K562 (cell line): ENCODE results near the gene TALDO1. TPM values are rescaled to one million over a fixed set of nuclear protein-coding genes. Genes with fewer than 3 reads are reported as not detected.
A peak's percentile ranks its signal among the peaks of the same experiment; 100 is the strongest.

ENCODE experiments used
- ATAC-seq: fragments of 200-7000 bp; cut with Tn5 transposase; 3 replicates; pipeline ENCODE4 v1.9.1; 2020; ENCODE audit warnings: moderate library complexity
- BruUV-seq: library from RNA; stranded (reverse); fragments of 400-500 nt; replicated peaks from 2 replicates; lab custom pipeline; 2021; lab: Mats Ljungman, UMichigan
- CTCF ChIA-PET: fragments of 300-600 bp; formaldehyde crosslinking; extraction: SDS; loops from one replicate; lab custom pipeline; 2021; ENCODE audit warnings: low intra/inter-chr PET ratio; lab: Yijun Ruan, JAX
- POLR2A ChIA-PET: fragments of 300-600, 350-650 bp; sonication (Branson Sonifier 250); formaldehyde crosslinking; extraction: SDS; loops from one replicate; lab custom pipeline; 2021; ENCODE audit warnings: antibody characterized with exemption, inconsistent platforms; lab: Yijun Ruan, JAX
- DNase-seq, 4 experiments: peaks; one replicate each; pipeline versions ENCODE4 v3.0.0 to v3.0.0-alpha.2; 2011 to 2018; ENCODE audit warnings: low spot score in 3 of 4, mixed read lengths in 3 of 4; ENCODE audit errors: extremely low read depth in 1 of 4
- FAIRE-seq: peaks from 2 replicates; lab custom pipeline; 2011; peaks lifted over from hg19 to GRCh38; lab: Jason Lieb, UNC
- H2AFZ ChIP-seq: 2 replicates; pipeline ENCODE4 v1.6.0; 2011; ENCODE audit warnings: low read depth, low read length, control low read depth, inconsistent platforms
- H3K27ac ChIP-seq: fragments of 200-600 bp; 3 replicates; pipeline ENCODE4 v1.8.0; 2011; ENCODE audit warnings: low read depth, mild to moderate bottlenecking, control low read depth, inconsistent platforms, low read length, moderate library complexity, mixed read lengths; ENCODE audit errors: extremely low read depth
- H3K27me3 ChIP-seq, 2 experiments: fragments of 300-600 bp in 1 of 2; 2 replicates in 1 of 2; 3 replicates in 1 of 2; pipeline versions ENCODE4 v1.6.0 to v1.8.0; 2011; ENCODE audit warnings: inconsistent platforms in 2 of 2, low read length in 2 of 2, mild to moderate bottlenecking in 1 of 2, mixed read lengths in 1 of 2, moderate library complexity in 1 of 2; ENCODE audit not compliant: control insufficient read depth in 2 of 2, insufficient read depth in 2 of 2
- H3K36me3 ChIP-seq: fragments of 300-600 bp; 3 replicates; pipeline ENCODE4 v1.8.0; 2011; ENCODE audit warnings: mild to moderate bottlenecking, low read length, inconsistent platforms; ENCODE audit not compliant: control insufficient read depth, insufficient read depth
- H3K4me1 ChIP-seq, 2 experiments: fragments of 200-600 bp in 1 of 2; replicated peaks in 1 of 2; 2 replicates in 1 of 2; 3 replicates in 1 of 2; pipeline versions ENCODE4 v1.5.1 to v1.8.0; 2011; ENCODE audit warnings: inconsistent platforms in 2 of 2, low read length in 2 of 2, mild to moderate bottlenecking in 1 of 2, mixed read lengths in 1 of 2, moderate library complexity in 1 of 2; ENCODE audit not compliant: control insufficient read depth in 2 of 2, insufficient read depth in 2 of 2
- H3K4me2 ChIP-seq: 2 replicates; pipeline ENCODE4 v1.6.1; 2011; ENCODE audit warnings: low read length, control low read depth, inconsistent platforms, mixed read lengths; ENCODE audit not compliant: insufficient read depth
- H3K4me3 ChIP-seq: fragments of 200-600 bp; sonication (generic), shearing (Covaris generic); 2 replicates; pipeline ENCODE4 v1.5.1; 2016; ENCODE audit warnings: control low read depth, inconsistent platforms
- H3K79me2 ChIP-seq: fragments of 200-600 bp; 3 replicates; pipeline ENCODE4 v1.8.0; 2011; ENCODE audit warnings: low read length, inconsistent platforms; ENCODE audit not compliant: control insufficient read depth, insufficient read depth
- H3K9ac ChIP-seq, 2 experiments: 2 replicates each; pipeline versions ENCODE4 v1.6.0 to v1.6.1; 2011; ENCODE audit warnings: low read depth in 2 of 2, low read length in 2 of 2, control low read depth in 1 of 2, inconsistent platforms in 1 of 2, mild to moderate bottlenecking in 1 of 2, mixed read lengths in 1 of 2; ENCODE audit not compliant: insufficient read depth in 1 of 2
- H3K9me1 ChIP-seq: one replicate; pipeline ENCODE4 v1.6.0; 2011; ENCODE audit warnings: inconsistent platforms, mild to moderate bottlenecking, low read length, moderate library complexity; ENCODE audit not compliant: control insufficient read depth, insufficient read depth
- H3K9me3 ChIP-seq: replicated peaks from 2 replicates; pipeline ENCODE4 v1.5.1; 2011; ENCODE audit warnings: low read depth, low read length, inconsistent platforms; ENCODE audit not compliant: control insufficient read depth, insufficient read depth
- H4K20me1 ChIP-seq: replicated peaks from 2 replicates; pipeline ENCODE4 v1.6.1; 2011; ENCODE audit warnings: low read length, inconsistent platforms, mixed read lengths; ENCODE audit not compliant: control insufficient read depth, insufficient read depth
- ATF2 ChIP-seq: sonication (generic); formaldehyde crosslinking; IDR thresholded peaks from 2 replicates; pipeline ENCODE4 v1.8.1; 2022; ENCODE audit warnings: missing genetic modification reagents
- GATAD2A ChIP-seq: fragments of 450-650 bp; IDR thresholded peaks from 2 replicates; pipeline ENCODE4 v1.6.1; 2017
- HDAC1 ChIP-seq, 2 experiments: fragments of 450-650 bp; IDR thresholded peaks; 2 replicates each; pipeline ENCODE4 v1.6.1; 2016 to 2017; ENCODE audit warnings: inconsistent platforms in 1 of 2, mild to moderate bottlenecking in 1 of 2, moderate library complexity in 1 of 2
- HLTF ChIP-seq: fragments of 450-650 bp; IDR thresholded peaks from 2 replicates; pipeline ENCODE4 v1.6.1; 2016
- JUND ChIP-seq, 2 experiments: IDR thresholded peaks; 2 replicates in 1 of 2; 3 replicates in 1 of 2; pipeline ENCODE4 v1.6.1; 2011; ENCODE audit warnings: borderline replicate concordance in 2 of 2, low read depth in 2 of 2, low read length in 2 of 2, improper control_type of control experiment in 1 of 2, missing biosample characterization in 1 of 2, missing genetic modification characterization in 1 of 2, missing genetic modification reagents in 1 of 2
- MLX ChIP-seq, 2 experiments: fragments of 450-650 bp in 1 of 2; sonication (generic) in 1 of 2; formaldehyde crosslinking; conservative IDR thresholded peaks; 2 replicates each; pipeline versions ENCODE4 v1.4.0 to v1.8.1; 2020 to 2022; ENCODE audit warnings: mild to moderate bottlenecking in 1 of 2, missing genetic modification reagents in 1 of 2
- RB1 ChIP-seq: fragments of 450-650 bp; IDR thresholded peaks from 2 replicates; pipeline ENCODE4 v1.6.1; 2017; ENCODE audit warnings: low read depth, mild to moderate bottlenecking
- SMARCE1 ChIP-seq: fragments of 450-650 bp; IDR thresholded peaks from 2 replicates; pipeline ENCODE4 v1.7.1; 2016; ENCODE audit warnings: mild to moderate bottlenecking
- STAT5A ChIP-seq: IDR thresholded peaks from 2 replicates; pipeline ENCODE4 v1.6.1; 2012; ENCODE audit warnings: low read length, inconsistent platforms, borderline replicate concordance
- TCFL5 ChIP-seq: fragments of 250-450 bp; sonication (Bioruptor Pico); conservative IDR thresholded peaks from 2 replicates; pipeline ENCODE4 v1.6.1; 2021; ENCODE audit warnings: mild to moderate bottlenecking, moderate library complexity, matching md5 sums
- TRIM28 ChIP-seq: fragments of 450-650 bp; IDR thresholded peaks from 2 replicates; pipeline ENCODE4 v1.6.1; 2017
- ZEB2 ChIP-seq: fragments of 450-650 bp; IDR thresholded peaks from 2 replicates; pipeline ENCODE4 v1.6.1; 2016
- ZNF584 ChIP-seq: fragments of 200-800 bp; sonication (Bioruptor generic); IDR thresholded peaks from 2 replicates; pipeline ENCODE4 v1.6.1; 2016; ENCODE audit warnings: low read depth, mild to moderate bottlenecking, missing genetic modification characterization, missing compliant biosample characterization
- WGBS: fragments of 100-300 bp; shearing (Covaris generic); methylation state at CpG from one replicate; pipeline ENCODE4 v1.1.6; 2016; ENCODE audit warnings: low coverage, mixed read lengths; ENCODE audit not compliant: insufficient coverage; ENCODE audit errors: missing lambda C conversion rate; 5-methylcytosine and 5-hydroxymethylcytosine counted together
- in situ Hi-C: fragments of 300-500 bp; cut with MboI; formaldehyde crosslinking; loops from 4 replicates; pipeline ENCODE4 v1.15.0; 2018; ENCODE audit warnings: inconsistent platforms, mixed read lengths
- intact Hi-C: fragments of 100-400 bp; cut with micrococcal nuclease; formaldehyde crosslinking; loops from 2 replicates; pipeline ENCODE4 v1.14.2; 2022
- polyA plus RNA-seq, 8 experiments: library from polyadenylated mRNA; depleted of rRNA in 4 of 8; stranded (reverse) in 5 of 8; unstranded in 3 of 8; fragments of >200 nt; fragmentation: Nextera tagmentation in 2 of 8; fragmentation: Illumina TruSeq in 1 of 8; extraction: Ambion mirVana in 2 of 8; extraction: Trizol in 1 of 8; gene quantifications; 2 replicates each; pipeline versions ENCODE4 v1.2.1 to v1.2.3, GENCODE V29; 2011 to 2014; ENCODE audit warnings: inconsistent platforms in 1 of 8, missing spikeins in 1 of 8
- total RNA-seq, 7 experiments: library from RNA; depleted of rRNA in 6 of 7; stranded (reverse); fragments of >200 nt in 6 of 7; fragmentation: Illumina TruSeq in 2 of 7; extraction: Trizol in 2 of 7; gene quantifications; 2 replicates each; pipeline versions ENCODE4 v1.2.1 to v1.2.3, GENCODE V29; 2011 to 2021; ENCODE audit warnings: low replicate concordance in 1 of 7
- TF ChIP-seq, protein P1 (sequence below): fragments of 150-350 bp; conservative IDR thresholded peaks from 2 replicates; pipeline ENCODE4 v1.6.1; 2014; ENCODE audit warnings: low read length

TALDO1 gene
- total and polyA plus RNA-seq, 9 of the 15 experiments (the other 6 are each of a cell fraction or from before 2014, with no cell fraction given): 260 to 541 (median 441) TPM

DNA sequence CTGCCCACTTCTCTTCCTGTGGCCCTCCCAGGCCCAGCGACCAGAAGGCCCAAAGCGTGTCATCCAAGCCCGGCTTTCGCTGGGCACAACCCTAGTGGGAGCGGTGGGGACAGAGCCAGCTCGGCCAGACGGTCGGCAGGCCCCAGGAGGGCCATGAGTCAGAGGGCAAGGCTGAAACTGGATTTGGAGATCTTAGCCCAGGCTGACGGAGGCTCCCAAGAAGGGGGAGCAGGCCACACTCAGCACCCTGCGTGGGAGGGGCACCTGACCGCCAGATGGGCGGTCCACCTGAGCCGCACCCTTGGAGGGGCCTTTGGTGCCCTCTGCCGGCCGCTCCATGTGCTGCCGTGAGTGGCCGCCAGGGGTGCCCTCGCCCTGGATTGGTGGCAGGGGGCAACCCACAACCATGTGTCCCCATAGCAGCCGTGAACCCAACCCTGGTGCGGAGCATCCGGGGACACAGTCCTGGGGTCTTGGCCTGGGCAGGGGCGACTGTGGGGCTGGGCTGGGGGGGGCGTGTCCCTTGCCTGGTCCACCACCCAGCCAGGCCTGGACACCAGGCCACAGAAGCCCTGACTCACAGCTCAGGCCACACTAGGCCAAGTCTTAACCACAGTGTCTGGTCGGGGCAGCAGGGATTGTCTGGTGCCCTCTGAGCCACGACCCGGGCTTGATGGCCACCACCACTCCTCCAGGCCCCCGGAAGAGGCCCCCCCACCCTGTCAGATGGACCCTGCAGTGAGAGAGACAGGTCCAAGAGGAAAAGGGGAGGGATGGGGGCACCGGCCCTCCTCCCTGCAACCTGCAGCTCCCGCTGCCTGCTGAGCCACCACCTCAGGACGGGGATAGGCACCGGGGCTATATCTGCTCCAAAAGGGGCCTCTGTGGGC lies 19.2 kb upstream of the TALDO1 start:
- 17% methylated on average over 27 of the region's 31 CpGs for WGBS
- FAIRE-seq: peak; percentile 96
- Histone ChIP-seq H3K27ac (peak overlapping the region; percentile 51), H3K79me2 (no peaks in the 10 kb centered on the region; the same call in 1 of the 3 replicates), H3K4me2 (peak overlapping the region; percentile 55), H3K4me3 (no peak overlapping the region), H3K9me1 (no peaks in the 10 kb centered on the region), H3K36me3 (no peaks in the 10 kb centered on the region), H3K9me3 (no peaks in the 10 kb centered on the region), H3K4me1 (peaks cover 35 to 63% of the 10 kb centered on the region in 2 experiments), H3K9ac (peak overlapping the region; percentile 33 to 87), H2AFZ (peak overlapping the region; percentile 72), H4K20me1 (no peaks in the 10 kb centered on the region), H3K27me3 (no peaks in the 10 kb centered on the region)
- DNase-seq: peak; percentile 94 to 95 (median 94)
- peak; percentile 88 for ATAC-seq
- ChIA-PET POLR2A (interaction anchor here (0.6 to 2.8 kb wide), 7 partner anchors 9 to 34 kb away, joined by 3 to 25 read pairs (median 3); partner anchors contain the start of genes DEAF1 and TMEM80), CTCF (interaction anchor here (0.6 to 2.5 kb wide), 9 partner anchors 19 to 209 kb away, joined by 3 to 22 read pairs (median 8); partner anchors contain the start of genes AP2A2, SLC25A22, TALDO1 and TMEM80)
- in situ Hi-C loops: no loop called here
- intact Hi-C loops: loop anchor here (5.0 kb wide), 2 partner anchors 69 to 176 kb away; partner anchors contain the start of gene SLC25A22
- no TSS peak for BruUV-seq
- TF ChIP-seq GATAD2A: peak; percentile 53; the same call in 1 of the 2 replicates
- TF ChIP-seq RB1: peak; percentile 87; the same call in 1 of the 2 replicates
- TF ChIP-seq SMARCE1: peak; percentile 58; the same call in 1 of the 2 replicates
- TF ChIP-seq JUND (IDR thresholded peaks at IDR 0.05; ENCODE audit: borderline replicate concordance, low read depth, low read length): peak; percentile 81
- TF ChIP-seq JUND (tag; IDR thresholded peaks at IDR 0.05; ENCODE audit: borderline replicate concordance, low read depth, low read length): peak; percentile 74; the same call in 1 of the 3 replicates
- TF ChIP-seq MLX (CRISPR knock-in tag; conservative IDR thresholded peaks at IDR 0.05): no peak
- no peak for TF ChIP-seq TRIM28
- TF ChIP-seq HDAC1 (IDR thresholded peaks at IDR 0.05): peak in 1 of 2 experiments; percentile 58; a peak in 2 of 4 replicates
- TF ChIP-seq ATF2: no peak
- TF ChIP-seq ZEB2: peak; percentile 94
- TF ChIP-seq TCFL5 (CRISPR knock-in tag): no peak
- no peak for TF ChIP-seq ZNF584 (CRISPR knock-in tag)
- TF ChIP-seq STAT5A: peak; percentile 15; the same call in 1 of the 2 replicates
- TF ChIP-seq, protein P1, sequence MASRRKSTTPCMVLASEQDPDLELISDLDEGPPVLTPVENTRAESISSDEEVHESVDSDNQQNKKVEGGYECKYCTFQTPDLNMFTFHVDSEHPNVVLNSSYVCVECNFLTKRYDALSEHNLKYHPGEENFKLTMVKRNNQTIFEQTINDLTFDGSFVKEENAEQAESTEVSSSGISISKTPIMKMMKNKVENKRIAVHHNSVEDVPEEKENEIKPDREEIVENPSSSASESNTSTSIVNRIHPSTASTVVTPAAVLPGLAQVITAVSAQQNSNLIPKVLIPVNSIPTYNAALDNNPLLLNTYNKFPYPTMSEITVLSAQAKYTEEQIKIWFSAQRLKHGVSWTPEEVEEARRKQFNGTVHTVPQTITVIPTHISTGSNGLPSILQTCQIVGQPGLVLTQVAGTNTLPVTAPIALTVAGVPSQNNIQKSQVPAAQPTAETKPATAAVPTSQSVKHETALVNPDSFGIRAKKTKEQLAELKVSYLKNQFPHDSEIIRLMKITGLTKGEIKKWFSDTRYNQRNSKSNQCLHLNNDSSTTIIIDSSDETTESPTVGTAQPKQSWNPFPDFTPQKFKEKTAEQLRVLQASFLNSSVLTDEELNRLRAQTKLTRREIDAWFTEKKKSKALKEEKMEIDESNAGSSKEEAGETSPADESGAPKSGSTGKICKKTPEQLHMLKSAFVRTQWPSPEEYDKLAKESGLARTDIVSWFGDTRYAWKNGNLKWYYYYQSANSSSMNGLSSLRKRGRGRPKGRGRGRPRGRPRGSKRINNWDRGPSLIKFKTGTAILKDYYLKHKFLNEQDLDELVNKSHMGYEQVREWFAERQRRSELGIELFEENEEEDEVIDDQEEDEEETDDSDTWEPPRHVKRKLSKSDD: 0 out of 2 replicates have a peak, but pooled peaks have one; percentile 21
- TF ChIP-seq HLTF: 0 out of 2 replicates have a peak, but pooled peaks have one; percentile 33
